HT1080 (cell line): Measurements from ENCODE around the gene GGPS1. TPM values are rescaled to one million over a fixed set of nuclear protein-coding genes. Genes with fewer than 3 reads are reported as not detected.
"Not testable (repeated sequence)": the region's sequence is repeated elsewhere in the genome, so short reads cannot be mapped to it uniquely, and the experiment has no call there.

Experiments
- DNase-seq: peaks from one replicate; pipeline ENCODE4 v3.0.0-alpha.2; 2015; ENCODE audit warnings: low read depth
- total RNA-seq: library from RNA; depleted of rRNA; stranded (reverse); fragments of >200 nt; shearing (Covaris generic); gene quantifications from 2 replicates; pipeline ENCODE4 v1.2.3, GENCODE V29; 2014

The GGPS1 gene
- total RNA-seq, 1 experiment from 2014 or later = 16.1 TPM

GRCh38 chr1:235304549-235305451 lies 23.6 kb upstream of the GGPS1 start:
- no peak for DNase-seq

GRCh38 chr1:235307158-235308124 lies 20.9 kb upstream of the GGPS1 start:
- no peak for DNase-seq

- DNase-seq = not testable (repeated sequence)
Observed at GRCh38 chr1:235309206-235309605, 19.2 kb upstream of the GGPS1 start.

GRCh38 chr1:235313262-235313661 lies 15.1 kb upstream of the GGPS1 start:
- no peak for DNase-seq

GRCh38 chr1:235313931-235314678 lies 14.3 kb upstream of the GGPS1 start:
- no peak for DNase-seq

- no peak for DNase-seq
Observed at GRCh38 chr1:235315173-235315572, 13.2 kb upstream of the GGPS1 start.

GRCh38 chr1:235315735-235316134 lies 12.6 kb upstream of the GGPS1 start:
- DNase-seq = no peak

GRCh38 chr1:235317168-235317567 lies 11.2 kb upstream of the GGPS1 start:
- no peak for DNase-seq

GRCh38 chr1:235319255-235319654 lies 9.1 kb upstream of the GGPS1 start:
- no peak for DNase-seq

GRCh38 chr1:235320521-235321179 lies 7.7 kb upstream of the GGPS1 start:
- no peak for DNase-seq

- no peak for DNase-seq
Observed at GRCh38 chr1:235324296-235324695, 4.1 kb upstream of the GGPS1 start.

GRCh38 chr1:235325139-235325538 lies 3.2 kb upstream of the GGPS1 start:
- no peak for DNase-seq

GRCh38 chr1:235325854-235326253 lies 2.5 kb upstream of the GGPS1 start:
- DNase-seq = no peak

- DNase-seq = peak; percentile 31
Observed at GRCh38 chr1:235326719-235327558, 1.4 kb upstream of the GGPS1 start.

- no peak for DNase-seq
Observed at GRCh38 chr1:235327559-235328270, 655 bp upstream of the GGPS1 start, which contains the start of gene ARID4B. ARID4B (minus strand) TSS chr1:235328179; CDS start chr1:235326919, 1,260 bp downstream.

GRCh38 chr1:235329139-235329902 lies 951 bp downstream of the GGPS1 start:
- DNase-seq = no peak

- DNase-seq = no peak
Observed at GRCh38 chr1:235330918-235331285, 2.5 kb downstream of the GGPS1 start.

GRCh38 chr1:235331401-235331800 lies 3.0 kb downstream of the GGPS1 start:
- no peak for DNase-seq
